T-helper 17 cell (primary cell): ENCODE results near the gene CNTRL. TPM values are rescaled to one million over a fixed set of nuclear protein-coding genes. Genes with fewer than 3 reads are reported as not detected.

Source experiments
- total RNA-seq, 4 donors: library from RNA in 2 of 4; stranded (reverse) in 2 of 4; gene quantifications; one replicate each; pipeline ENCODE4 v1.2.3 and lab custom pipeline; 2022 to 2026

The CNTRL gene
- total RNA-seq, 2 donors from 2014 or later: 69.5 to 81.1 TPM

Other genes with a start within 250 kb of the CNTRL start
- 10 to 100 TPM; 37.2 to 51.5 TPM for gene PSMD5, start 232.0 kb upstream of the CNTRL start, total RNA-seq
- 10 to 100 TPM; 69.9 to 96.9 TPM for gene PHF19, start 197.8 kb upstream of the CNTRL start, total RNA-seq
- 100 to 1,000 TPM; 103 to 118 TPM for gene TRAF1, start 148.2 kb upstream of the CNTRL start, total RNA-seq
- gene C5, start 24.7 kb upstream of the CNTRL start, total RNA-seq: 1 to 10 TPM; 1.3 to 1.9 TPM
- 10 to 100 TPM; 42.1 to 49.8 TPM for gene RAB14, start 126.9 kb downstream of the CNTRL start, total RNA-seq
- gene GSN, start 193.2 kb downstream of the CNTRL start, total RNA-seq: 10 to 100 TPM in 1 of 2 donors, 1 to 10 TPM in 1; 5.4 to 29.6 TPM